NCI-H2107 (cell line): Measurements from ENCODE around the gene PEX14.

Experiments
- DNase-seq: peaks from one replicate; lab custom pipeline; 2025; lab: John Stamatoyannopoulos, UW

The PEX14 gene

GRCh38 chr1:10544239-10544638, 69.5 kb downstream of the PEX14 start:
- DNase-seq = no peak

GRCh38 chr1:10546896-10547295, 72.1 kb downstream of the PEX14 start:
- no peak for DNase-seq

- DNase-seq = no peak
Measured at GRCh38 chr1:10549904-10550664, 75.3 kb downstream of the PEX14 start.

GRCh38 chr1:10553118-10553517, 78.4 kb downstream of the PEX14 start:
- no peak for DNase-seq

GRCh38 chr1:10555635-10556429, 81.1 kb downstream of the PEX14 start:
- no peak for DNase-seq

- no peak for DNase-seq
Measured at GRCh38 chr1:10556430-10557005, 81.8 kb downstream of the PEX14 start.

GRCh38 chr1:10557714-10558113, 83.0 kb downstream of the PEX14 start:
- DNase-seq = no peak

GRCh38 chr1:10559386-10559785, 84.6 kb downstream of the PEX14 start:
- DNase-seq = no peak

- no peak for DNase-seq
Measured at GRCh38 chr1:10561497-10561896, 86.7 kb downstream of the PEX14 start.

- no peak for DNase-seq
Measured at GRCh38 chr1:10561955-10562354, 87.2 kb downstream of the PEX14 start.

- no peak for DNase-seq
Measured at GRCh38 chr1:10564063-10564462, 89.3 kb downstream of the PEX14 start.

- no peak for DNase-seq
Measured at GRCh38 chr1:10569531-10569930, 94.8 kb downstream of the PEX14 start.

- DNase-seq = no peak
Measured at GRCh38 chr1:10575616-10576015, 100.9 kb downstream of the PEX14 start.

GRCh38 chr1:10578070-10578469, 103.3 kb downstream of the PEX14 start:
- DNase-seq = no peak

- DNase-seq = no peak
Measured at GRCh38 chr1:10583641-10584040, 108.9 kb downstream of the PEX14 start.

GRCh38 chr1:10585242-10585641, 110.5 kb downstream of the PEX14 start:
- DNase-seq = no peak

- DNase-seq = no peak
Measured at GRCh38 chr1:10586125-10586524, 111.4 kb downstream of the PEX14 start.

GRCh38 chr1:10588640-10589039, 113.9 kb downstream of the PEX14 start:
- no peak for DNase-seq

GRCh38 chr1:10589074-10589473, 114.3 kb downstream of the PEX14 start:
- no peak for DNase-seq

GRCh38 chr1:10591010-10591409, 116.3 kb downstream of the PEX14 start:
- no peak for DNase-seq

GRCh38 chr1:10592373-10592772, 117.6 kb downstream of the PEX14 start:
- no peak for DNase-seq

- DNase-seq = no peak
Measured at GRCh38 chr1:10593750-10594149, 119.0 kb downstream of the PEX14 start.

- DNase-seq = no peak
Measured at GRCh38 chr1:10594595-10595223, 120.0 kb downstream of the PEX14 start.
